Activated CD4-positive, alpha-beta T cell treated with anti-CD3 and anti-CD28 coated beads, Interleukin-2, amount 50 U/mL, for 24 hours (primary cell): Measurements from ENCODE around the gene AK3.
"Not testable (repeated sequence)": the region's sequence is repeated elsewhere in the genome, so short reads cannot be mapped to it uniquely, and the experiment has no call there.

Source experiments
- DNase-seq, 2 donors: peaks; one replicate each; pipeline ENCODE4 v3.0.0-alpha.2; 2020; ENCODE audit warnings: low read depth in 1 of 2, low spot score in 1 of 2

Gene AK3

GRCh38 chr9:4668604-4669003, 72.4 kb downstream of the AK3 start:
- DNase-seq: no peak

GRCh38 chr9:4667681-4668080, 73.3 kb downstream of the AK3 start:
- no peak for DNase-seq

GRCh38 chr9:4666042-4666699, 74.8 kb downstream of the AK3 start, which contains the start of gene SPATA6L:
Gene SPATA6L, minus strand, starts transcription at chr9:4666480. Its CDS starts 230 bp downstream, at chr9:4666250.
- DNase-seq: no peak

GRCh38 chr9:4665357-4665756, 75.6 kb downstream of the AK3 start:
- DNase-seq: no peak

- no peak for DNase-seq
These were observed 77.0 kb downstream of the AK3 start for GRCh38 chr9:4663956-4664355.

GRCh38 chr9:4662989-4663792, 77.8 kb downstream of the AK3 start:
- no peak for DNase-seq

GRCh38 chr9:4662108-4662988, 78.7 kb downstream of the AK3 start, which contains the start of gene PLPP6:
Gene PLPP6, plus strand, starts transcription at chr9:4662294. Its CDS starts 82 bp downstream, at chr9:4662376.
- DNase-seq: peak; percentile 45 to 69

GRCh38 chr9:4661611-4662010, 79.4 kb downstream of the AK3 start:
- no peak for DNase-seq

- no peak for DNase-seq
These were observed 79.8 kb downstream of the AK3 start for GRCh38 chr9:4661165-4661564.

- DNase-seq: not testable (repeated sequence)
These were observed 80.3 kb downstream of the AK3 start for GRCh38 chr9:4660665-4661064.
